Activated effector memory CD4-positive, alpha-beta T cell treated with anti-CD3 and anti-CD28 coated beads, Interleukin-2, amount 50 U/mL, for 16 hours (primary cell): ENCODE data around the gene THOP1.
"Not testable (repeated sequence)": the region's sequence is repeated elsewhere in the genome, so short reads cannot be mapped to it uniquely, and the experiment has no call there.

Experiments
- DNase-seq: peaks from one replicate; pipeline ENCODE4 v3.0.0-alpha.2; 2020

THOP1 gene

GRCh38 chr19:2782936-2783780, 2.1 kb upstream of the THOP1 start, which contains the start of gene SGTA:
SGTA (minus strand) TSS chr19:2783273; CDS start chr19:2769068, 14,205 bp downstream.
- peak; percentile 99 for DNase-seq

GRCh38 chr19:2783781-2784145, 1.5 kb upstream of the THOP1 start:
- no peak for DNase-seq

- DNase-seq = no peak
These were observed 1.8 kb downstream of the THOP1 start for GRCh38 chr19:2787115-2787514.

- DNase-seq = no peak
These were observed 2.9 kb downstream of the THOP1 start for GRCh38 chr19:2788237-2788636.

GRCh38 chr19:2790194-2790556, 4.9 kb downstream of the THOP1 start:
- DNase-seq = no peak

- DNase-seq = no peak
These were observed 5.4 kb downstream of the THOP1 start for GRCh38 chr19:2790557-2791271.

- DNase-seq = no peak
These were observed 6.1 kb downstream of the THOP1 start for GRCh38 chr19:2791440-2791839.

GRCh38 chr19:2791876-2792275, 6.6 kb downstream of the THOP1 start:
- no peak for DNase-seq

- DNase-seq = not testable (repeated sequence)
These were observed 7.4 kb downstream of the THOP1 start for GRCh38 chr19:2792666-2793065.

- DNase-seq = no peak
These were observed 7.8 kb downstream of the THOP1 start for GRCh38 chr19:2793126-2793525.

- no peak for DNase-seq
These were observed 8.3 kb downstream of the THOP1 start for GRCh38 chr19:2793577-2793976.

GRCh38 chr19:2795827-2796658, 10.7 kb downstream of the THOP1 start:
- DNase-seq = no peak

GRCh38 chr19:2796659-2797266, 11.5 kb downstream of the THOP1 start:
- no peak for DNase-seq

GRCh38 chr19:2797280-2797679, 12.0 kb downstream of the THOP1 start:
- DNase-seq = no peak

GRCh38 chr19:2798158-2798685, 12.9 kb downstream of the THOP1 start:
- no peak for DNase-seq

GRCh38 chr19:2798733-2799132, 13.4 kb downstream of the THOP1 start:
- no peak for DNase-seq

GRCh38 chr19:2799273-2800020, 14.1 kb downstream of the THOP1 start:
- no peak for DNase-seq

- DNase-seq = no peak
These were observed 15.2 kb downstream of the THOP1 start for GRCh38 chr19:2800506-2800905.

GRCh38 chr19:2802826-2803225, 17.5 kb downstream of the THOP1 start:
- no peak for DNase-seq

- no peak for DNase-seq
These were observed 18.3 kb downstream of the THOP1 start for GRCh38 chr19:2803486-2804155.
